Trophoblast cell (in vitro differentiated cells and primary cell): ENCODE results near the gene PGLYRP4.

Source experiments
- DNase-seq, 2 donors: peaks; one replicate each; pipeline ENCODE4 v3.0.0-alpha.2; 2016
- H2AFZ ChIP-seq: 2 replicates; pipeline ENCODE4 v1.6.1; 2013; ENCODE audit warnings: low read length, moderate library complexity, mild to moderate bottlenecking; ENCODE audit not compliant: insufficient read depth, poor library complexity
- H2AK5ac ChIP-seq: 2 replicates; pipeline ENCODE4 v1.6.1; 2013; ENCODE audit warnings: mild to moderate bottlenecking, low read length
- H2BK120ac ChIP-seq: 2 replicates; pipeline ENCODE4 v1.6.1; 2013; ENCODE audit warnings: low read length, mild to moderate bottlenecking, moderate library complexity; ENCODE audit not compliant: insufficient read depth, poor library complexity
- H2BK12ac ChIP-seq: 2 replicates; pipeline ENCODE4 v1.6.1; 2013; ENCODE audit warnings: mild to moderate bottlenecking, low read length, moderate library complexity
- H2BK5ac ChIP-seq: 2 replicates; pipeline ENCODE4 v1.6.1; 2013; ENCODE audit warnings: low read length, low read depth, moderate library complexity, mild to moderate bottlenecking; ENCODE audit not compliant: poor library complexity
- H3K14ac ChIP-seq: 2 replicates; pipeline ENCODE4 v1.6.1; 2013; ENCODE audit warnings: mild to moderate bottlenecking, low read length
- H3K18ac ChIP-seq: 2 replicates; pipeline ENCODE4 v1.6.1; 2013; ENCODE audit warnings: mild to moderate bottlenecking, low read length
- H3K23ac ChIP-seq: 2 replicates; pipeline ENCODE4 v1.6.1; 2013; ENCODE audit warnings: low read length
- H3K27ac ChIP-seq: 2 replicates; pipeline ENCODE4 v1.5.1; 2013; ENCODE audit warnings: low read depth, mild to moderate bottlenecking, inconsistent platforms, low read length, moderate library complexity
- H3K27me3 ChIP-seq: 2 replicates; pipeline ENCODE4 v1.6.1; 2013; ENCODE audit warnings: inconsistent platforms, mild to moderate bottlenecking, low read length, moderate library complexity; ENCODE audit not compliant: insufficient read depth
- H3K36me3 ChIP-seq, 2 experiments: 1 replicate in 1 of 2; 2 replicates in 1 of 2; pipeline ENCODE4 v1.6.1; 2013; ENCODE audit warnings: low read length in 2 of 2, mild to moderate bottlenecking in 2 of 2, moderate library complexity in 1 of 2; ENCODE audit not compliant: insufficient read depth in 2 of 2, control insufficient read depth in 1 of 2
- H3K4ac ChIP-seq: 2 replicates; pipeline ENCODE4 v1.6.1; 2013; ENCODE audit warnings: low read depth, mild to moderate bottlenecking, low read length, moderate library complexity
- H3K4me1 ChIP-seq, 2 experiments: 1 replicate in 1 of 2; 2 replicates in 1 of 2; pipeline ENCODE4 v1.6.1; 2013; ENCODE audit warnings: low read length in 2 of 2, mild to moderate bottlenecking in 2 of 2, moderate library complexity in 1 of 2; ENCODE audit not compliant: insufficient read depth in 2 of 2, control insufficient read depth in 1 of 2
- H3K4me2 ChIP-seq: 2 replicates; pipeline ENCODE4 v1.6.1; 2013; ENCODE audit warnings: inconsistent platforms, mild to moderate bottlenecking, low read length, moderate library complexity
- H3K4me3 ChIP-seq: 2 replicates; pipeline ENCODE4 v1.5.1; 2013; ENCODE audit warnings: mild to moderate bottlenecking, low read depth, low read length, inconsistent platforms
- H3K79me1 ChIP-seq: one replicate; pipeline ENCODE4 v1.6.1; 2013; ENCODE audit warnings: low read length
- H3K79me2 ChIP-seq: 2 replicates; pipeline ENCODE4 v1.6.1; 2013; ENCODE audit warnings: low read length, mild to moderate bottlenecking; ENCODE audit not compliant: control insufficient read depth, insufficient read depth, poor library complexity
- H3K9ac ChIP-seq: 2 replicates; pipeline ENCODE4 v1.6.1; 2013; ENCODE audit warnings: mild to moderate bottlenecking, low read length
- H3K9me3 ChIP-seq: 2 replicates; pipeline ENCODE4 v1.6.1; 2013; ENCODE audit warnings: low read depth, mild to moderate bottlenecking, control low read depth, inconsistent platforms, low read length; ENCODE audit not compliant: insufficient read depth
- H4K12ac ChIP-seq: 2 replicates; pipeline ENCODE4 v1.6.1; 2013; ENCODE audit warnings: low read depth, mild to moderate bottlenecking, low read length, moderate library complexity
- H4K8ac ChIP-seq: 2 replicates; pipeline ENCODE4 v1.6.1; 2013; ENCODE audit warnings: low read depth, mild to moderate bottlenecking, low read length, moderate library complexity
- H4K91ac ChIP-seq: one replicate; pipeline ENCODE4 v1.6.1; 2013; ENCODE audit warnings: low read depth, mild to moderate bottlenecking, low read length, moderate library complexity
- WGBS: extraction: QIAGEN DNeasy Blood & Tissue Kit; methylation state at CpG from one replicate; pipeline ENCODE4 v1.1.7; 2013; ENCODE audit warnings: missing lambda C conversion rate; ENCODE audit not compliant: insufficient read length, insufficient coverage; ENCODE audit errors: extremely low coverage; 5-methylcytosine and 5-hydroxymethylcytosine counted together

PGLYRP4 gene

GRCh38 chr1:153374071-153374470, 25.4 kb upstream of the PGLYRP4 start:
- no peak overlapping the region for H2BK120ac ChIP-seq
- H3K79me1 ChIP-seq, result no peaks in the 10 kb centered on the region
- H3K9ac ChIP-seq, result no peak overlapping the region
- no peak overlapping the region for H3K14ac ChIP-seq
- peaks cover 3% of the 10 kb centered on the region for H3K9me3 ChIP-seq
- no peak overlapping the region for H4K8ac ChIP-seq
- no CpG with 5 or more reads among the region's 2 CpGs for WGBS
- H4K12ac ChIP-seq, result no peak overlapping the region
- no peak overlapping the region for H2AK5ac ChIP-seq
- H3K27me3 ChIP-seq, result no peaks in the 10 kb centered on the region
- no peak overlapping the region for H3K27ac ChIP-seq
- H2BK12ac ChIP-seq, result no peak overlapping the region
- H3K4me2 ChIP-seq, result no peak overlapping the region
- H2BK5ac ChIP-seq, result no peak overlapping the region
- H3K18ac ChIP-seq, result no peak overlapping the region
- H3K79me2 ChIP-seq, result no peaks in the 10 kb centered on the region
- H3K4me1 ChIP-seq, result no peaks in the 10 kb centered on the region
- no peaks in the 10 kb centered on the region for H3K36me3 ChIP-seq
- H3K23ac ChIP-seq, result no peak overlapping the region
- H2AFZ ChIP-seq, result no peak overlapping the region
- H4K91ac ChIP-seq, result no peak overlapping the region
- no peak overlapping the region for H3K4ac ChIP-seq
- DNase-seq, result no peak
- no peak overlapping the region for H3K4me3 ChIP-seq

DNA sequence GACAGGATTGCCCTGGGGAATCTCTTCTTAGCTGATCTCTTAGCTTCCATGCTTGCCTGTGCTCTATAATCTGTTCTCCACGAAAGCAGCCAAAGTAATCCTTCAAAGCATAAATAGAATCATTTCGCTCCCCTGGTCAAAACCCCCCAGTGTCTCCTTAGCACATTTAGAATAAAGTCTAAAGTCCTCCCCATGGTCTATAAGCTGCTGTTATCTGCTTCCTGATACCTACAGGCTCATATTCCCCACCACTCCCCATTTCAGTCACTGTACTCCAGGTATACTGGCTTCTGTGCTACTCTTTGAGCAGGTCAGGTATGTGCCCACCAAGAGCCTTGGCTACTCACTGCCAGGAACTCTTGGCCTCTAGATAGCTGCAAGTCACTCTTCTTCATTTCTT, 23.9 kb upstream of the PGLYRP4 start:
- no peak overlapping the region for H3K23ac ChIP-seq
- no CpG with 5 or more reads among the region's 2 CpGs for WGBS
- no peak for DNase-seq

GRCh38 chr1:153371231-153371630, 22.6 kb upstream of the PGLYRP4 start:
- H3K23ac ChIP-seq, result no peak overlapping the region
- no peak for DNase-seq
- no peak overlapping the region for H3K9ac ChIP-seq
- no peaks in the 10 kb centered on the region for H3K79me1 ChIP-seq
- H3K4me3 ChIP-seq, result no peak overlapping the region
- H3K36me3 ChIP-seq, result no peaks in the 10 kb centered on the region
- H3K9me3 ChIP-seq, result no peaks in the 10 kb centered on the region
- no peak overlapping the region for H2AK5ac ChIP-seq
- no CpG with 5 or more reads among the region's 1 CpG for WGBS
- H4K12ac ChIP-seq, result no peak overlapping the region
- no peaks in the 10 kb centered on the region for H3K79me2 ChIP-seq
- H3K4me1 ChIP-seq, result no peaks in the 10 kb centered on the region
- H3K18ac ChIP-seq, result no peak overlapping the region
- no peak overlapping the region for H3K4ac ChIP-seq
- H3K14ac ChIP-seq, result no peak overlapping the region
- H2AFZ ChIP-seq, result no peak overlapping the region
- H3K4me2 ChIP-seq, result no peak overlapping the region
- no peak overlapping the region for H2BK120ac ChIP-seq
- H2BK5ac ChIP-seq, result no peak overlapping the region
- H3K27ac ChIP-seq, result no peak overlapping the region
- H2BK12ac ChIP-seq, result no peak overlapping the region
- H4K8ac ChIP-seq, result no peak overlapping the region
- H4K91ac ChIP-seq, result no peak overlapping the region
- H3K27me3 ChIP-seq, result no peaks in the 10 kb centered on the region

More for the DNA sequence above, 23.9 kb upstream of the PGLYRP4 start:
- no peak overlapping the region for H3K9ac ChIP-seq
- no peak overlapping the region for H2BK12ac ChIP-seq
- H3K79me2 ChIP-seq, result no peaks in the 10 kb centered on the region
- no peak overlapping the region for H2BK5ac ChIP-seq
- H3K4ac ChIP-seq, result no peak overlapping the region
- no peak overlapping the region for H3K27ac ChIP-seq
- H3K4me1 ChIP-seq, result no peaks in the 10 kb centered on the region
- H3K36me3 ChIP-seq, result no peaks in the 10 kb centered on the region
- no peak overlapping the region for H3K18ac ChIP-seq
- no peak overlapping the region for H4K12ac ChIP-seq
- no peak overlapping the region for H4K91ac ChIP-seq
- no peak overlapping the region for H4K8ac ChIP-seq
- no peak overlapping the region for H2AK5ac ChIP-seq
- peaks cover 1% of the 10 kb centered on the region for H3K9me3 ChIP-seq
- H2AFZ ChIP-seq, result no peak overlapping the region
- H3K14ac ChIP-seq, result no peak overlapping the region
- H3K4me3 ChIP-seq, result no peak overlapping the region
- H2BK120ac ChIP-seq, result no peak overlapping the region
- H3K79me1 ChIP-seq, result no peaks in the 10 kb centered on the region
- H3K4me2 ChIP-seq, result no peak overlapping the region
- no peaks in the 10 kb centered on the region for H3K27me3 ChIP-seq

DNA sequence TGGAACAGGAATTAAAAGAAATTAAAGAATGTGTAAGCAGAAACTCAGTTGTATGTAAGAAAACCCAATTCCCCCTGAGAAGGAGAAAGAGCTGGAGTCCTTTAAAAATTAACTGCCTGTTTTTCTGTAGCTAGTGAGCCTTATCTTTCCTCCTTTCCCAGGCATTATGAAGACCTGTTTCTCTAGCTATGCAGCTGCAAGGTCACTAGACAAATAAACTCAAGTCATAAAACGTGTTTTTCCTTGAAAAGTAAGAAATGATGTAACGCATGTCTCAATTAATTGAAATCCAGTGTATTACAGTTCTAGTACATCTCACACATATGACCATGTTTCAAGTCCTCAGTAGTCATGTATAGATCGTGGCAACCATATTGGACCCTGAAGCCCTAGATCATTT, 21.5 kb upstream of the PGLYRP4 start:
- H3K4me2 ChIP-seq, result no peak overlapping the region
- H3K9ac ChIP-seq, result no peak overlapping the region
- no peak overlapping the region for H3K23ac ChIP-seq
- no peaks in the 10 kb centered on the region for H3K27me3 ChIP-seq
- H2AFZ ChIP-seq, result no peak overlapping the region
- no peak overlapping the region for H2AK5ac ChIP-seq
- H3K4me1 ChIP-seq, result peaks cover 6% of the 10 kb centered on the region in 2 experiments
- no peak overlapping the region for H2BK12ac ChIP-seq
- H4K12ac ChIP-seq, result no peak overlapping the region
- no peak overlapping the region for H3K4ac ChIP-seq
- no peak overlapping the region for H2BK120ac ChIP-seq
- no CpG with 5 or more reads among the region's 3 CpGs for WGBS
- no peak overlapping the region for H2BK5ac ChIP-seq
- no peaks in the 10 kb centered on the region for H3K9me3 ChIP-seq
- H3K79me1 ChIP-seq, result peaks cover 1% of the 10 kb centered on the region
- H3K4me3 ChIP-seq, result no peak overlapping the region
- no peak overlapping the region for H4K8ac ChIP-seq
- no peaks in the 10 kb centered on the region for H3K36me3 ChIP-seq
- H3K14ac ChIP-seq, result no peak overlapping the region
- H3K79me2 ChIP-seq, result no peaks in the 10 kb centered on the region
- H4K91ac ChIP-seq, result no peak overlapping the region
- H3K18ac ChIP-seq, result no peak overlapping the region
- no peak for DNase-seq
- H3K27ac ChIP-seq, result no peak overlapping the region
